HL-60 (cell line): ENCODE data around the gene HAO1.

ENCODE experiments used
- CTCF ChIP-seq: IDR thresholded peaks from one replicate; pipeline ENCODE4 v1.5.1; 2011; ENCODE audit warnings: low read length, control low read depth, inconsistent platforms; ENCODE audit not compliant: insufficient read depth
- GABPA ChIP-seq: IDR thresholded peaks from 2 replicates; pipeline ENCODE4 v1.6.1; 2012; ENCODE audit warnings: low read depth
- POLR2AphosphoS5 ChIP-seq: IDR thresholded peaks from 2 replicates; pipeline ENCODE4 v1.6.1; 2012; ENCODE audit warnings: low read depth

- TF ChIP-seq CTCF: no peak
- no peak for TF ChIP-seq POLR2AphosphoS5
- TF ChIP-seq GABPA: no peak
Measured at GRCh38 chr20:7966176-7966575, 25.9 kb upstream of the HAO1 start.
